Peyer's patch (tissue), 4 donors: ENCODE data around the gene ZFP1.

ENCODE experiments used
- POLR2A ChIP-seq, 2 donors: fragments of 450-650 bp; IDR thresholded peaks; one replicate each; pipeline ENCODE4 v1.5.1; 2017; ENCODE audit warnings: antibody characterized with exemption in 2 of 2, mild to moderate bottlenecking in 2 of 2, moderate library complexity in 2 of 2
- TF ChIP-seq, protein P1 (sequence below), 6 experiments: fragments of 450-650 bp in 4 of 6; fragments of 200-600 bp in 2 of 6; sonication (generic) in 1 of 6; IDR thresholded peaks; one replicate each; pipeline ENCODE4 v1.5.1; 2017 to 2019; ENCODE audit warnings: antibody characterized with exemption in 6 of 6, mild to moderate bottlenecking in 3 of 6, moderate library complexity in 1 of 6

GRCh38 chr16:75118943-75119539 is 29.3 kb upstream of the ZFP1 start:
- TF ChIP-seq, protein P1, sequence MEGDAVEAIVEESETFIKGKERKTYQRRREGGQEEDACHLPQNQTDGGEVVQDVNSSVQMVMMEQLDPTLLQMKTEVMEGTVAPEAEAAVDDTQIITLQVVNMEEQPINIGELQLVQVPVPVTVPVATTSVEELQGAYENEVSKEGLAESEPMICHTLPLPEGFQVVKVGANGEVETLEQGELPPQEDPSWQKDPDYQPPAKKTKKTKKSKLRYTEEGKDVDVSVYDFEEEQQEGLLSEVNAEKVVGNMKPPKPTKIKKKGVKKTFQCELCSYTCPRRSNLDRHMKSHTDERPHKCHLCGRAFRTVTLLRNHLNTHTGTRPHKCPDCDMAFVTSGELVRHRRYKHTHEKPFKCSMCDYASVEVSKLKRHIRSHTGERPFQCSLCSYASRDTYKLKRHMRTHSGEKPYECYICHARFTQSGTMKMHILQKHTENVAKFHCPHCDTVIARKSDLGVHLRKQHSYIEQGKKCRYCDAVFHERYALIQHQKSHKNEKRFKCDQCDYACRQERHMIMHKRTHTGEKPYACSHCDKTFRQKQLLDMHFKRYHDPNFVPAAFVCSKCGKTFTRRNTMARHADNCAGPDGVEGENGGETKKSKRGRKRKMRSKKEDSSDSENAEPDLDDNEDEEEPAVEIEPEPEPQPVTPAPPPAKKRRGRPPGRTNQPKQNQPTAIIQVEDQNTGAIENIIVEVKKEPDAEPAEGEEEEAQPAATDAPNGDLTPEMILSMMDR (IDR thresholded peaks at IDR 0.05) = no peak
- TF ChIP-seq POLR2A (IDR thresholded peaks at IDR 0.05) = no peak
